K562 (cell line): ENCODE data around the gene SLPI. TPM values are rescaled to one million over a fixed set of nuclear protein-coding genes. Genes with fewer than 3 reads are reported as not detected.

Source experiments
- ATF1 ChIP-seq, 2 experiments: fragments of 450-650 bp in 1 of 2; IDR thresholded peaks; 2 replicates each; pipeline ENCODE4 v1.6.1; 2016; ENCODE audit warnings: missing compliant biosample characterization in 1 of 2, missing genetic modification characterization in 1 of 2
- BCL6 ChIP-seq: fragments of 250-450 bp; sonication (Bioruptor Pico); IDR thresholded peaks from 2 replicates; pipeline ENCODE4 v1.4.0; 2020
- BRD9 ChIP-seq: fragments of 450-650 bp; IDR thresholded peaks from 2 replicates; pipeline ENCODE4 v1.6.1; 2018; ENCODE audit warnings: low read depth; ENCODE audit not compliant: partially characterized antibody
- HEY1 ChIP-seq: fragments of 250-450 bp; sonication (Bioruptor Pico); IDR thresholded peaks from 2 replicates; pipeline ENCODE4 v1.5.0; 2020; ENCODE audit warnings: mild to moderate bottlenecking, moderate library complexity, borderline replicate concordance
- LCOR ChIP-seq: sonication (generic); formaldehyde crosslinking; IDR thresholded peaks from 2 replicates; pipeline ENCODE4 v1.8.0; 2022; ENCODE audit warnings: mild to moderate bottlenecking, missing genetic modification reagents
- OTX1 ChIP-seq: fragments of 450-650 bp; formaldehyde crosslinking; IDR thresholded peaks from 2 replicates; pipeline ENCODE4 v1.4.0; 2022; ENCODE audit warnings: mild to moderate bottlenecking
- RAD51 ChIP-seq: fragments of 450-650 bp; IDR thresholded peaks from 2 replicates; pipeline ENCODE4 v1.7.1; 2016; ENCODE audit warnings: low read depth, mild to moderate bottlenecking, borderline replicate concordance
- RBFOX2 ChIP-seq: fragments of 200-400 bp; formaldehyde crosslinking; IDR thresholded peaks from 2 replicates; pipeline ENCODE4 v1.6.1; 2017; ENCODE audit warnings: low read depth, mild to moderate bottlenecking, low read length, moderate library complexity
- ZFP30 ChIP-seq: fragments of 250-450 bp; sonication (Bioruptor Pico); IDR thresholded peaks from 2 replicates; pipeline ENCODE4 v1.8.0; 2022; ENCODE audit warnings: moderate library complexity, mild to moderate bottlenecking, inconsistent platforms, borderline replicate concordance
- ZNF121 ChIP-seq: sonication (generic); formaldehyde crosslinking; conservative IDR thresholded peaks from 2 replicates; pipeline ENCODE4 v1.8.0; 2022; ENCODE audit warnings: missing genetic modification reagents
- ZNF444 ChIP-seq: fragments of 250-450 bp; sonication (Bioruptor Pico); IDR thresholded peaks from 2 replicates; pipeline ENCODE4 v1.4.0; 2020; ENCODE audit warnings: mild to moderate bottlenecking, moderate library complexity
- ZNF583 ChIP-seq: fragments of 250-450 bp; sonication (Bioruptor Pico); IDR thresholded peaks from 2 replicates; pipeline ENCODE4 v1.4.0; 2020
- ZNF79 ChIP-seq: fragments of 250-450 bp; sonication (Bioruptor Pico); IDR thresholded peaks from 2 replicates; pipeline ENCODE4 v1.4.0; 2020; ENCODE audit warnings: low read depth, mild to moderate bottlenecking, moderate library complexity
- polyA plus RNA-seq, 8 experiments: library from polyadenylated mRNA; depleted of rRNA in 4 of 8; stranded (reverse) in 5 of 8; unstranded in 3 of 8; fragments of >200 nt; fragmentation: Nextera tagmentation in 2 of 8; fragmentation: Illumina TruSeq in 1 of 8; extraction: Ambion mirVana in 2 of 8; extraction: Trizol in 1 of 8; gene quantifications; 2 replicates each; pipeline versions ENCODE4 v1.2.1 to v1.2.3, GENCODE V29; 2011 to 2014; ENCODE audit warnings: inconsistent platforms in 1 of 8, missing spikeins in 1 of 8
- total RNA-seq, 7 experiments: library from RNA; depleted of rRNA in 6 of 7; stranded (reverse); fragments of >200 nt in 6 of 7; fragmentation: Illumina TruSeq in 2 of 7; extraction: Trizol in 2 of 7; gene quantifications; 2 replicates each; pipeline versions ENCODE4 v1.2.1 to v1.2.3, GENCODE V29; 2011 to 2021; ENCODE audit warnings: low replicate concordance in 1 of 7
- TF ChIP-seq, protein P1 (sequence below), 2 experiments: fragments of 450-650 bp in 1 of 2; sonication (generic) in 1 of 2; formaldehyde crosslinking in 1 of 2; IDR thresholded peaks; 2 replicates each; pipeline versions ENCODE4 v1.7.1 to v1.9.0; 2016 to 2022; ENCODE audit warnings: inconsistent platforms in 1 of 2, mild to moderate bottlenecking in 1 of 2, missing genetic modification reagents in 1 of 2
- TF ChIP-seq, protein P2 (sequence below): fragments of 250-450 bp; sonication (Bioruptor Pico); IDR thresholded peaks from 2 replicates; pipeline ENCODE4 v1.8.0; 2022; ENCODE audit warnings: inconsistent platforms
- TF ChIP-seq, protein P3 (sequence below): fragments of 250-450 bp; sonication (Bioruptor Pico); IDR thresholded peaks from 2 replicates; pipeline ENCODE4 v1.8.0; 2022; ENCODE audit warnings: moderate library complexity, mild to moderate bottlenecking, inconsistent platforms

Gene SLPI
- total and polyA plus RNA-seq, 9 of the 15 experiments (the other 6 are each of a cell fraction or from before 2014, with no cell fraction given): 0.78 TPM; not detected in 8

DNA sequence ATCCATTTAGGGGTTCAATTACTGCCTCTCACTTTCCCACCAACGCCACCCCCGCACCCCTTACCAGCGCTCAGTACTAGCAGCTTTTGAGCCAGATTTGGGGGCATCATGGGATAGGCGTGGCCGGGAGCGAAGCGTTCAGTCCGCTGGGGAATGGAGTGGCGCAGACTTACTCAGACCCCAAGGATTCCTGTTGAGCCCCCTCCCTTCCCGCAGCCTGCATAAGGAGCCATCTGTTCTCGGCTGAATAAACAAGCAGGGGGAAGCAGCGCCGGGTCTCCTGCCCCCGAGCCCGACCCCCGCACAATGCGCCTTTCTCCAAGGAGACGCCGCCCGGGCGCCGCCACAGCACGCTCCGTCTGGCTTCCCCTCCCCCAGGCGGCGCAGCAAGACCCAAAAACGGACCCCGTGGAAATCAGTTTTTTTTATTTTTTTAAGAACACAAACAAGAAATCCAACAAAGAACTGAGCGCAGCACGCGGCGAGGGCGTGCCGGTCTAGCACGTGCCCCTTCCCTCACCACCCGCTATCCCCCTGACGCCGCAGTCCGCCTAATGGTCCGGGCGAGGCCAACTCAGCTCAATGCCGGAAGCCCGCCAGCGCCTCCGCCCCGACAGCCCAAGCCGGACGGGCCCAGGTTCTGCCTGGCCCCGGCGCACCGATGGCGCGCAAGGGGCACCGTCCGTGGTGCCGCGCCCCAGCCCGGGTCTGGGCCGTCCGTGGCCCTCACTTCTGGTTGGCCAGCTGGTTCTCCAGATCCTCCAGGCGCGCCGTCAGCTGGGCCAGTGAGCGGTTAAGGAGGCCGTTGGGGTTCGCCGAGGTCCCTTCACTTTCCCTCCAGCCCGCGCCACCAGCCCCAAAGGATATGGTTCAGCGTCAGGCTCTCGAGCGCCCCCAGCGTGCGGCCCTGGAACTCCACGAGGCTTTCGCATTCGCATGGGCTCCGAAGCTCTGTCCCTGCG, 39.0 kb upstream of the SLPI start (continued):
- TF ChIP-seq, protein P1, sequence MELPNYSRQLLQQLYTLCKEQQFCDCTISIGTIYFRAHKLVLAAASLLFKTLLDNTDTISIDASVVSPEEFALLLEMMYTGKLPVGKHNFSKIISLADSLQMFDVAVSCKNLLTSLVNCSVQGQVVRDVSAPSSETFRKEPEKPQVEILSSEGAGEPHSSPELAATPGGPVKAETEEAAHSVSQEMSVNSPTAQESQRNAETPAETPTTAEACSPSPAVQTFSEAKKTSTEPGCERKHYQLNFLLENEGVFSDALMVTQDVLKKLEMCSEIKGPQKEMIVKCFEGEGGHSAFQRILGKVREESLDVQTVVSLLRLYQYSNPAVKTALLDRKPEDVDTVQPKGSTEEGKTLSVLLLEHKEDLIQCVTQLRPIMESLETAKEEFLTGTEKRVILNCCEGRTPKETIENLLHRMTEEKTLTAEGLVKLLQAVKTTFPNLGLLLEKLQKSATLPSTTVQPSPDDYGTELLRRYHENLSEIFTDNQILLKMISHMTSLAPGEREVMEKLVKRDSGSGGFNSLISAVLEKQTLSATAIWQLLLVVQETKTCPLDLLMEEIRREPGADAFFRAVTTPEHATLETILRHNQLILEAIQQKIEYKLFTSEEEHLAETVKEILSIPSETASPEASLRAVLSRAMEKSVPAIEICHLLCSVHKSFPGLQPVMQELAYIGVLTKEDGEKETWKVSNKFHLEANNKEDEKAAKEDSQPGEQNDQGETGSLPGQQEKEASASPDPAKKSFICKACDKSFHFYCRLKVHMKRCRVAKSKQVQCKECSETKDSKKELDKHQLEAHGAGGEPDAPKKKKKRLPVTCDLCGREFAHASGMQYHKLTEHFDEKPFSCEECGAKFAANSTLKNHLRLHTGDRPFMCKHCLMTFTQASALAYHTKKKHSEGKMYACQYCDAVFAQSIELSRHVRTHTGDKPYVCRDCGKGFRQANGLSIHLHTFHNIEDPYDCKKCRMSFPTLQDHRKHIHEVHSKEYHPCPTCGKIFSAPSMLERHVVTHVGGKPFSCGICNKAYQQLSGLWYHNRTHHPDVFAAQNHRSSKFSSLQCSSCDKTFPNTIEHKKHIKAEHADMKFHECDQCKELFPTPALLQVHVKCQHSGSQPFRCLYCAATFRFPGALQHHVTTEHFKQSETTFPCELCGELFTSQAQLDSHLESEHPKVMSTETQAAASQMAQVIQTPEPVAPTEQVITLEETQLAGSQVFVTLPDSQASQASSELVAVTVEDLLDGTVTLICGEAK (IDR thresholded peaks at IDR 0.05): 0 out of 2 replicates have a peak, but pooled peaks have one; percentile 46
- TF ChIP-seq, protein P1 (CRISPR knock-in tag; IDR thresholded peaks at IDR 0.05): no peak
- no peak for TF ChIP-seq HEY1
- TF ChIP-seq RAD51: no peak
- TF ChIP-seq ZNF121 (CRISPR knock-in tag): no peak
- no peak for TF ChIP-seq BCL6 (CRISPR knock-in tag)
- TF ChIP-seq ZNF79 (CRISPR knock-in tag): no peak
- TF ChIP-seq OTX1 (CRISPR knock-in tag): no peak
- TF ChIP-seq, protein P2, sequence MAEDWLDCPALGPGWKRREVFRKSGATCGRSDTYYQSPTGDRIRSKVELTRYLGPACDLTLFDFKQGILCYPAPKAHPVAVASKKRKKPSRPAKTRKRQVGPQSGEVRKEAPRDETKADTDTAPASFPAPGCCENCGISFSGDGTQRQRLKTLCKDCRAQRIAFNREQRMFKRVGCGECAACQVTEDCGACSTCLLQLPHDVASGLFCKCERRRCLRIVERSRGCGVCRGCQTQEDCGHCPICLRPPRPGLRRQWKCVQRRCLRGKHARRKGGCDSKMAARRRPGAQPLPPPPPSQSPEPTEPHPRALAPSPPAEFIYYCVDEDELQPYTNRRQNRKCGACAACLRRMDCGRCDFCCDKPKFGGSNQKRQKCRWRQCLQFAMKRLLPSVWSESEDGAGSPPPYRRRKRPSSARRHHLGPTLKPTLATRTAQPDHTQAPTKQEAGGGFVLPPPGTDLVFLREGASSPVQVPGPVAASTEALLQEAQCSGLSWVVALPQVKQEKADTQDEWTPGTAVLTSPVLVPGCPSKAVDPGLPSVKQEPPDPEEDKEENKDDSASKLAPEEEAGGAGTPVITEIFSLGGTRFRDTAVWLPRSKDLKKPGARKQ (CRISPR knock-in tag): no peak
- TF ChIP-seq, protein P3, sequence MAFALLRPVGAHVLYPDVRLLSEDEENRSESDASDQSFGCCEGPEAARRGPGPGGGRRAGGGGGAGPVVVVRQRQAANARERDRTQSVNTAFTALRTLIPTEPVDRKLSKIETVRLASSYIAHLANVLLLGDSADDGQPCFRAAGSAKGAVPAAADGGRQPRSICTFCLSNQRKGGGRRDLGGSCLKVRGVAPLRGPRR (CRISPR knock-in tag): no peak
- no peak for TF ChIP-seq ZNF444 (CRISPR knock-in tag)
- TF ChIP-seq RBFOX2: peak; percentile 75
- no peak for TF ChIP-seq ATF1 (CRISPR knock-in tag; IDR thresholded peaks at IDR 0.05)
- peak; percentile 35; the same call in 1 of the 2 replicates for TF ChIP-seq ATF1 (tag; IDR thresholded peaks at IDR 0.05)
- TF ChIP-seq LCOR (CRISPR knock-in tag): no peak
- no peak for TF ChIP-seq ZNF583
- TF ChIP-seq BRD9: no peak
- no peak for TF ChIP-seq ZFP30 (CRISPR knock-in tag)
